SW480 (cell line): ENCODE measurements around the gene S100PBP.

ENCODE experiments used
- DNase-seq: peaks from one replicate; pipeline ENCODE4 v3.0.0-alpha.2; 2016; ENCODE audit warnings: low spot score

Gene S100PBP

GRCh38 chr1:32887623-32888022 is 70.2 kb downstream of the S100PBP start:
- no peak for DNase-seq

DNA sequence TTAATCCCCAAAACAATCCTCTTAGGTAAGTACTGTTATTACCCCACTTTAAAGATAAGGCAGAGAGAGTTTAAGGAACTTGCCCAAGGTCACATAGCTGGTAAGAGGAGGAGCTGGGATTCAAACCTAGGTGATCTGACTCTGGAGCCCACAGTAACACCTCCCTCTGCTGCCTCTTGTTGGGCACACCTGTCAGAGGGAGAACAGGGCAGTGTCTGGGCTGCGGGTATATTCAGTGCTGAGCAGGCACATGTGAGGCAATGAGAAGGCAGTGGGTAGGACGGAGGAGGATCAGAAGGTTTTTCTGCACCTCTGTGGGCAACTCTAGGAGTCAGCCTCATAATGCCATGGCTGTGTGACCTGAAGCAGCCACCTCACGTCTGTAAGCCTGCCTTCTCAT is 70.7 kb downstream of the S100PBP start:
- DNase-seq, result no peak

DNA sequence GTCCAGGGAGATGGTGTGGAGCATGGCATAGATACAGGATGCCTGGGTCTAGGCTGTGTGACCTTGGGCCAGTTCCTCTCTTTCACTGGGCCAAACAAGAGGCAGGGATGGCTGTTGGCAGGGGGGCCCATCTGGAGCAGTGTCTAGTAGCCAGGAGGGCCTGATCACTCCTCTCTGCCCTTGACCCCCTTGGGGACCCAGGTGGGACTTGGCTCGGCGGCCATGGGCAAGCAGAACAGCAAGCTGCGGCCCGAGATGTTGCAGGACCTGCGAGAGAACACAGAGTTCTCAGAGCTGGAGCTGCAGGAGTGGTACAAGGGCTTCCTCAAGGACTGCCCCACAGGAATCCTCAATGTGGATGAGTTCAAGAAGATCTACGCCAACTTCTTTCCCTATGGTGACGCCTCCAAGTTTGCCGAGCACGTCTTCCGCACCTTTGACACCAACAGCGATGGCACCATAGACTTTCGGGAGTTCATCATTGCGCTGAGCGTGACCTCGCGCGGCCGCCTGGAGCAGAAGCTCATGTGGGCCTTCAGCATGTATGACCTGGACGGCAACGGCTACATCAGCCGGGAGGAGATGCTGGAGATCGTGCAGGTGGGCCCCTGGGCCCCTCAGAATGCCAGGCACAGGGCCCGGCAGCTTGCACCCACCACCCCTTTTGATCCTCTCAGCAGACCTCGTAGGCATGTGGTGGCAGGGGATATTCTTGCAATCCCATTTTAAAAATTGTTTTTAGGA is 71.4 kb downstream of the S100PBP start:
- DNase-seq, result no peak

DNA sequence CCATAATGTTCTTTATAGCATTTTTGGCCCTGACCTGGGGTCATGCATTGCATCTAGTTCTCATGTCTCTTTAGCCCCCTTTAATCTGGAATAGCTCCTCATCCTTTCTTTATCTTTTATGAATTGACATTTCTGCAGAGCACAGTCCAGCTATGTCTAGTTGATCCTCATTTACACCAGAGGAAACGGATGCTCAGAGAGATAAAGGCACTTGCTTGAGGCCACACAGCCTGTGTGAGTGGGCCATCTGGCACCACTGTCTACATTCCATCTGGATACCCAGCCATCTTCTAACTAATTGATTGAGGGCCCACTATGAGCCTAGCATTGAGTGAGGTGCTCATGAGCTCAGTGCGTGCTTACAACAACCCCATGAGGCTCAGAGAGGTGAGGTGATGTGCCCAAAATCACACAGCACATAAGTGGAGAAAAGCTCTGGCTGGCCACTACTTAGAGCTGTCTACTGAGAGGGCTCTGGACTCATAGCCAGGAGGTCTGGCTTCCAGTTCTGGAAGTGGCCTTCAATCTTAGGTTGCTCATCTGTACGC is 72.4 kb downstream of the S100PBP start:
- DNase-seq, result no peak

- no peak for DNase-seq
Observed at GRCh38 chr1:32890516-32891240, 73.2 kb downstream of the S100PBP start.

GRCh38 chr1:32891241-32891570 is 73.8 kb downstream of the S100PBP start:
- DNase-seq, result no peak

- DNase-seq, result no peak
Observed at GRCh38 chr1:32891630-32892029, 74.2 kb downstream of the S100PBP start.

DNA sequence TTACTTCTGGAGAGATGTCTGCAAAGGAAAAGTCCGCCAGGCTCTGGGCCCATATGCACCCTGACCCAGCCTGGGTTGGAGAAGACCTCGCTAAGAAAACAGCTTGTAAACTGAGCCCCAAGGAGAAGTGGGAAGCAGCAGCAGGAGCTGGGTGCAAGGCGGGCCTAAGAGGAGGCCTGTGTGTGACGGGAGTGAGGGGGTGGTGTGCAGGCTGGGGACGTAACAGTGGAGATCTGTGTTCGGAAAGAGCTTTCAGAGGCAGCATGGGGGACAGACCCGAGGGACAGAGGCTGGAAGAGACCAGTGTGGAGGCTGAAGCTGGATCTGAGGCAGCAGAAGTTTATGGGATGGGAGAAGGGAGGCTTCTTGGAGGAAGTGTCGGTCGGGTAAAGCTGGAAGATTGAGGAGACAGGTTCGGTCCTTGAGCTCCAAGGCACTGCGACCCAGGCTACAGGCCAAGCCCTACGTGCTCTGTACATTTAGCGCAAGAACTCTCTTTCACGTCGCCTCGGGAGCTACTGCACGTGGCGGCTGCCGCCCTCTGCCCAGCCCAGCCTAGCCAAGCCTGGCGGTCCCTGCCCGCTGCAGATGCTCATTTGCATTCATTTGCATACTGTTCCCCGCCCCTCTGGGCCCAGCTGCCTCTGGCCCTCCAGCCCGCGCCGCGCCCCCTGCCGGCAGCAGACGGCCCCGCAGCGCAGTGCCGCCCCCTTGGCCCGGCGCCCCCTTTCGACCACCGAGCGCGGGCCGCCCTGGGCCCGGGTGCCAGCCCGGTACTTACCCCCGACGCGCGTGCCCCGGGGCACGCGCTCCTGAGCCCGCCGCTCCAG is 75.1 kb downstream of the S100PBP start:
- DNase-seq, result peak; percentile 66

- DNase-seq, result peak; percentile 37
Observed at GRCh38 chr1:32893198-32894018, 76.0 kb downstream of the S100PBP start.

GRCh38 chr1:32894019-32894600 is 76.7 kb downstream of the S100PBP start:
- no peak for DNase-seq

DNA sequence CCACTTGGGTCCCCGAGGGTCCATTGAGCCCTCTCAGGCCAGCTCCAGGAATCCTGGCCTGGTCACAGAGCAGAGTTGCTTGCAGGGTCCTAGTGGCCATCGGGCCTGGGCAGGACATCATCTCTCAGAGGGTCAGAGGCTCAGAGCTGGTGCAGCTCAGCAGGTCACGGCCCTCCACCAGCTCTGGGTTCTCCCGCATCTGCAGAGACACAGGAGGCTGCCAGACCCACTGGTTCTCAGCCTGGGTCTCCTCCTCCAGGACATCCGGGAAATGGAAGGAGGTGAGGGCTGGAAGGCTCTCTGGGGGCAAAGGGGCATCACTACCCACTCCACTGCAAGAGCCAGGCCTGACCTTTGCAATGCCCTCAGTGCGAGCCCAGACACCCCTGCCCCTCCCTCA is 77.2 kb downstream of the S100PBP start:
- no peak for DNase-seq

GRCh38 chr1:32895325-32896215 is 78.1 kb downstream of the S100PBP start:
- DNase-seq, result no peak

- no peak for DNase-seq
Observed at GRCh38 chr1:32896451-32896850, 79.0 kb downstream of the S100PBP start.

GRCh38 chr1:32897082-32898049 is 79.9 kb downstream of the S100PBP start:
- DNase-seq, result no peak

GRCh38 chr1:32898056-32898455 is 80.6 kb downstream of the S100PBP start:
- no peak for DNase-seq

DNA sequence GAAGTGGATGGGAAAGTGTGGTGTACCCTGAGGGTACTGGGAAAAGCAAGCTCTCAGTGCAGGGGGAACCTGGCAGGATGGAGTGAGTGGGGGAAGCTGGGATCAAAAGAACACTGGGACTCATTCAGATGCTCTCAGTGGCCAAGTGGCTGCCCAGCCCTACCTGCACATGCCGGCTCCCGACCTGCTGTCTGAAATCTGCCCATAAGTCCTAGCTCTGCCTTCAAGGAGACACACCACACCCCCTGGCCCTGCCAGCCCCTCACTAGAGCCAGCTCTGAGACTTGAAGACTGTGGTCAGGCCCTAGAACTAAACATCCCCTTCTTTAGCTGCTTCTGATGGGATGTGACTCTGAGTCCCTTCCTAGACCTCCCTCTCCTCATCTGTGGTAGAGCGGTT is 81.5 kb downstream of the S100PBP start:
- DNase-seq, result no peak

GRCh38 chr1:32899586-32900296 is 82.3 kb downstream of the S100PBP start:
- DNase-seq, result no peak

DNA sequence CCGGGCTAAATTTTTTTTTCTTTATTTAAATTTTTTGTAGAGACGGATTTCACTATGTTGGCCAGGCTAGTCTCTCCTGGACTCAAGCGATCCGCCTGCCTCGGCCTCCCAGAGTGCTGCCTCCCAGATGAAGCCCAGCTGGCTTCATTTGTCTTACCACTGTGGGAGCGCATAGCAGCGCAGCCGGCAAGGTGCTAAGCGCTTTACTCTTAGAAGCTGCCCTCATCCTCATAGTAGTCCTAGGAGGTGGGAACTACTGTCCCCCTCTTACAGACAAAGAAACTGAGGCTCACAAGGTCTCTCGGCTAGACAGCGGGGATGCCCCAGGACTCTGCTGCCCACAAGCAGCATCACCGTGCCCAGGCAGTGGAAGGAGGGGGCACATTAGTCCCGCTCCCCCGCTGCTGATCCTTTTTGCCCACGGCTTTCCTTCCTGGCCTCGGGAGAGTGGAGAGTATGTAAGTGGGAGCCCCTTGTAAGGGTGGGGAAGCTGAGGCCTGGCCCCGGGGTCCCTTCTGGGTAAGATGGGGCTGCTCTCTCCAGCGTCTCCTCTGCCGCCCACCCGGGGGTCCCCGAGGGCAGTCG is 83.0 kb downstream of the S100PBP start:
- DNase-seq, result no peak
